HCT116 (cell line): ENCODE results near the gene NUFIP2. TPM values are rescaled to one million over a fixed set of nuclear protein-coding genes. Genes with fewer than 3 reads are reported as not detected.

Experiments used
- ATAC-seq: fragments of 200-7000 bp; cut with Tn5 transposase; 2 replicates; pipeline ENCODE4 v1.9.1; 2020; ENCODE audit warnings: mild to moderate bottlenecking, moderate library complexity
- BruUV-seq: library from RNA; stranded (reverse); fragments of 400-500 nt; replicated peaks from 2 replicates; lab custom pipeline; 2021; lab: Mats Ljungman, UMichigan
- CTCF ChIA-PET: fragments of 300-600 bp; sonication (Branson Sonifier 250); formaldehyde crosslinking; loops from one replicate; lab custom pipeline; 2021; ENCODE audit warnings: antibody characterized with exemption; lab: Charles Lee
- POLR2A ChIA-PET: fragments of 300-600, 350-600 bp; sonication (Branson Sonifier 250); formaldehyde crosslinking; loops from one replicate; lab custom pipeline; 2021; ENCODE audit warnings: antibody characterized with exemption; lab: Charles Lee
- RAD21 ChIA-PET, 2 experiments: fragments of 300-600 bp; sonication (Branson Sonifier 250); formaldehyde crosslinking; loops; one replicate each; lab custom pipeline; 2023; ENCODE audit warnings: low total read pairs in 2 of 2; ENCODE audit not compliant: uncharacterized antibody in 2 of 2, unreplicated experiment in 2 of 2, low non-redundant PET in 1 of 2; lab: Charles Lee
- DNase-seq: peaks from one replicate; pipeline ENCODE4 v3.0.0-alpha.2; 2010; ENCODE audit warnings: low read depth, low spot score
- H2AFZ ChIP-seq: fragments of 200-600 bp; shearing (Covaris generic), sonication (generic); 2 replicates; pipeline ENCODE4 v1.6.1; 2017; ENCODE audit warnings: low read depth, mixed run types, mixed read lengths, antibody characterized with exemption, low read length; ENCODE audit not compliant: poor library complexity, severe bottlenecking
- H3K27ac ChIP-seq: 2 replicates; pipeline ENCODE4 v1.5.1; 2012; ENCODE audit warnings: low read depth, low read length
- H3K27me3 ChIP-seq: fragments of 200-600 bp; sonication (generic); 2 replicates; pipeline ENCODE4 v1.6.1; 2016; ENCODE audit warnings: mixed run types, low read length, mixed read lengths; ENCODE audit not compliant: insufficient read depth
- H3K36me3 ChIP-seq, 2 experiments: fragments of 200-500 bp in 1 of 2; fragments of 200-600 bp in 1 of 2; sonication (Bioruptor generic) in 1 of 2; sonication (generic) in 1 of 2; 2 replicates each; pipeline versions ENCODE4 v1.5.1 to v1.6.1; 2014 to 2016; ENCODE audit warnings: low read length in 2 of 2, inconsistent platforms in 1 of 2, mixed read lengths in 1 of 2, mixed run types in 1 of 2; ENCODE audit not compliant: insufficient read depth in 2 of 2, control insufficient read depth in 1 of 2
- H3K4me1 ChIP-seq, 2 experiments: fragments of 200-600 bp in 1 of 2; sonication (generic) in 1 of 2; 2 replicates each; pipeline versions ENCODE4 v1.5.1 to v1.6.1; 2012 to 2017; ENCODE audit warnings: low read length in 2 of 2, inconsistent platforms in 1 of 2, mild to moderate bottlenecking in 1 of 2, mixed read lengths in 1 of 2, mixed run types in 1 of 2, moderate library complexity in 1 of 2; ENCODE audit not compliant: insufficient read depth in 2 of 2, control insufficient read depth in 1 of 2
- H3K4me2 ChIP-seq: fragments of 200-600 bp; sonication (generic); 2 replicates; pipeline ENCODE4 v1.6.1; 2017; ENCODE audit warnings: mixed run types, low read length, mixed read lengths
- H3K4me3 ChIP-seq, 2 experiments: fragments of 200-600 bp in 1 of 2; sonication (generic) in 1 of 2; replicated peaks in 1 of 2; 2 replicates each; pipeline ENCODE4 v1.5.1; 2011 to 2016; ENCODE audit warnings: low read length in 2 of 2, control low read depth in 1 of 2, low read depth in 1 of 2, mild to moderate bottlenecking in 1 of 2, mixed read lengths in 1 of 2, mixed run types in 1 of 2
- H3K79me2 ChIP-seq: fragments of 200-600 bp; sonication (generic); 2 replicates; pipeline ENCODE4 v1.6.1; 2017; ENCODE audit warnings: mild to moderate bottlenecking, mixed run types, low read length, moderate library complexity, mixed read lengths; ENCODE audit not compliant: insufficient read depth
- H3K9ac ChIP-seq: fragments of 200-600 bp; sonication (generic); 2 replicates; pipeline ENCODE4 v1.6.1; 2016; ENCODE audit warnings: low read length, mixed read lengths
- H3K9me2 ChIP-seq: fragments of 200-600 bp; sonication (generic), shearing (Covaris generic); 2 replicates; pipeline ENCODE4 v1.6.1; 2017; ENCODE audit warnings: mixed run types, mild to moderate bottlenecking, moderate library complexity; ENCODE audit not compliant: insufficient read depth
- H3K9me3 ChIP-seq, 2 experiments: fragments of 200-500 bp in 1 of 2; fragments of 200-600 bp in 1 of 2; sonication (Bioruptor generic) in 1 of 2; sonication (generic) in 1 of 2; 2 replicates each; pipeline ENCODE4 v1.6.1; 2014 to 2017; ENCODE audit warnings: low read length in 2 of 2, mixed read lengths in 2 of 2, inconsistent platforms in 1 of 2, low read depth in 1 of 2, mild to moderate bottlenecking in 1 of 2, mixed run types in 1 of 2, moderate library complexity in 1 of 2; ENCODE audit not compliant: control insufficient read depth in 1 of 2, insufficient read depth in 1 of 2
- H4K20me1 ChIP-seq: fragments of 200-600 bp; sonication (generic), shearing (Covaris generic); 2 replicates; pipeline ENCODE4 v1.6.1; 2017; ENCODE audit warnings: mixed run types, mild to moderate bottlenecking, moderate library complexity; ENCODE audit not compliant: insufficient read depth
- ELF1 ChIP-seq: IDR thresholded peaks from 2 replicates; pipeline ENCODE4 v1.6.1; 2012; ENCODE audit warnings: low read depth, borderline replicate concordance
- EZH2 ChIP-seq: fragments of 200-600 bp; sonication (generic); IDR thresholded peaks from 2 replicates; pipeline ENCODE4 v1.6.1; 2017; ENCODE audit warnings: antibody characterized with exemption, mixed run types
- EZH2phosphoT487 ChIP-seq: fragments of 200-600 bp; IDR thresholded peaks from 2 replicates; pipeline ENCODE4 v1.6.1; 2018; ENCODE audit warnings: antibody characterized with exemption, borderline replicate concordance
- FOSL1 ChIP-seq: IDR thresholded peaks from 2 replicates; pipeline ENCODE4 v1.6.1; 2012; ENCODE audit warnings: low read depth
- JUND ChIP-seq: IDR thresholded peaks from 2 replicates; pipeline ENCODE4 v1.6.1; 2012
- MAX ChIP-seq: IDR thresholded peaks from 2 replicates; pipeline ENCODE4 v1.6.1; 2012
- POLR2A ChIP-seq: IDR thresholded peaks from 2 replicates; pipeline ENCODE4 v1.7.0; 2011; ENCODE audit warnings: borderline replicate concordance; ENCODE audit not compliant: insufficient read depth, insufficient read length; ENCODE audit errors: extremely low read depth
- POLR2AphosphoS5 ChIP-seq: IDR thresholded peaks from 2 replicates; pipeline ENCODE4 v1.6.1; 2011; ENCODE audit warnings: mild to moderate bottlenecking, low read depth, low read length, moderate library complexity
- RAD21 ChIP-seq: IDR thresholded peaks from 2 replicates; pipeline ENCODE4 v1.6.1; 2012; ENCODE audit warnings: low read depth, mild to moderate bottlenecking
- REST ChIP-seq: IDR thresholded peaks from 2 replicates; pipeline ENCODE4 v1.6.1; 2012; ENCODE audit warnings: low read depth
- SIN3A ChIP-seq: IDR thresholded peaks from 2 replicates; pipeline ENCODE4 v1.6.1; 2012; ENCODE audit warnings: low read depth
- SP1 ChIP-seq: IDR thresholded peaks from 2 replicates; pipeline ENCODE4 v1.6.1; 2012; ENCODE audit warnings: low read depth
- SRF ChIP-seq: IDR thresholded peaks from 2 replicates; pipeline ENCODE4 v1.6.1; 2012; ENCODE audit warnings: low read depth
- YY1 ChIP-seq: IDR thresholded peaks from 2 replicates; pipeline ENCODE4 v1.6.1; 2011; ENCODE audit warnings: low read length, low read depth, moderate library complexity, mild to moderate bottlenecking; ENCODE audit not compliant: insufficient replicate concordance; ENCODE audit errors: extremely low read depth
- ZBTB33 ChIP-seq: IDR thresholded peaks from 2 replicates; pipeline ENCODE4 v1.6.1; 2011; ENCODE audit warnings: mild to moderate bottlenecking, low read length, moderate library complexity; ENCODE audit not compliant: insufficient replicate concordance; ENCODE audit errors: extremely low read depth
- ZFX ChIP-seq: fragments of 450-650 bp; IDR thresholded peaks from 2 replicates; pipeline ENCODE4 v1.6.1; 2017
- intact Hi-C: fragments of 100-400 bp; cut with micrococcal nuclease; formaldehyde crosslinking; loops from 2 replicates; pipeline ENCODE4 v1.10.0; 2022
- total RNA-seq: library from RNA; stranded (reverse); gene quantifications from one replicate; pipeline ENCODE4 v1.2.1, GENCODE V29; 2021; ENCODE audit not compliant: unreplicated experiment

The NUFIP2 gene
- total RNA-seq, 1 experiment from 2014 or later: 66.5 TPM

DNA sequence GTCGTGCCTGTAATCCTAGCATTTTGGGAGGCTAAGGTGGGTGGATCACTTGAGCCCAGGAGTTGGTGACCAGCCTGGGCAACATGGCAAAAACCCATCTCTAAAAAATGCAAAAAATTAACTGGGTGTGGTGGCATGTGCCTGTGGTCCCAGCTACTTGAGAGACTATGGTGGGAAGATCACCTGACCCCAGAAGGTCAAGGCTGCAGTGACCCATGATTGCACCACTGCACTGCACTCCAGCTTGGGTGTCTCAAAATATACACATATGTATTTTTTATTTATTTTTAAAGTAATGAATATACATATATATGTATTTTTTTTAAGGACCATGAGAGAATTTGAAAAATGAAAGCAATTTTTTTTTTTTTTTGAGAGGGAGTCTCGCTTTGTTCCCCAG, 5.1 kb upstream of the NUFIP2 start:
- ATAC-seq (no peak), DNase-seq (no peak)
- Histone ChIP-seq H2AFZ (no peak overlapping the region), H3K4me2 (no peak overlapping the region), H3K9me2 (no peaks in the 10 kb centered on the region), H3K4me1 (peaks cover 4 to 8% of the 10 kb centered on the region in 2 experiments; a peak in 2 of 4 replicates), H3K36me3 (no peaks in the 10 kb centered on the region), H3K9ac (no peak overlapping the region), H4K20me1 (no peaks in the 10 kb centered on the region), H3K27ac (no peak overlapping the region), H3K4me3 (no peak overlapping the region), H3K79me2 (no peaks in the 10 kb centered on the region), H3K9me3 (no peaks in the 10 kb centered on the region), H3K27me3 (no peaks in the 10 kb centered on the region)
- RAD21 ChIA-PET: no interaction called here
- BruUV-seq: no TSS peak
- POLR2A ChIA-PET: no interaction called here
- CTCF ChIA-PET: no interaction called here
- intact Hi-C loops: no loop called here
- TF ChIP-seq ZFX (no peak), MAX (no peak), ELF1 (no peak), SIN3A (no peak), POLR2A (no peak), SRF (no peak), EZH2phosphoT487 (no peak), YY1 (no peak), POLR2AphosphoS5 (no peak)

DNA sequence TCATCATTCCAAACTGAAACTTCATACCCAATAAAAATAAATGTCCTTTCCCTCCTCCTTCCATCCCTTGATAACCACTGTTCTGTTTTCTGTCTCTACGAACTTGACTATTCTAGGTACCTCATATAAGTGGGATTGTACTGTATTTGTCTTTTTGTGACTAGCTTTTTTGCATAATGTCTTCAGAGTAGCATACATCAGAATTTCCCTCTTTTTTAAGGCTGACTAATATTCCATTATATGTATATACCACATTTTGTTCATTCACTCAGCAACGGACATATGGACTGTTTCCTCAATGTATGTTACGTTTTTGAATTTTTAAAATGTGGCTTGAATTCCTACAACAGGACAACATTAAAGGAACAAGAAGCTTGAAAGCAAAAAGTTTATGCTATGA, 1.5 kb upstream of the NUFIP2 start:
- H3K4me3 ChIP-seq: no peak overlapping the region
- intact Hi-C loops: no loop called here
- peaks cover 34% of the 10 kb centered on the region for H3K79me2 ChIP-seq
- H2AFZ ChIP-seq: no peak overlapping the region
- DNase-seq: no peak
- H3K27me3 ChIP-seq: no peaks in the 10 kb centered on the region
- peaks cover 11 to 19% of the 10 kb centered on the region in 2 experiments; a peak in 3 of 4 replicates for H3K4me1 ChIP-seq
- H3K9me2 ChIP-seq: no peaks in the 10 kb centered on the region
- BruUV-seq: no TSS peak
- 0 out of 4 replicates have a peak, but pooled peaks cover 0 to under 1% of the 10 kb centered on the region in 2 experiments for H3K36me3 ChIP-seq
- ChIA-PET RAD21 (no interaction called here), POLR2A (no interaction called here), CTCF (no interaction called here)
- no peak for ATAC-seq
- no peak overlapping the region for H3K27ac ChIP-seq
- H3K4me2 ChIP-seq: no peak overlapping the region
- no peaks in the 10 kb centered on the region for H3K9me3 ChIP-seq
- H4K20me1 ChIP-seq: peaks cover 10% of the 10 kb centered on the region; the same call in 1 of the 2 replicates
- no peak overlapping the region for H3K9ac ChIP-seq
- TF ChIP-seq YY1 (no peak), ELF1 (no peak), EZH2 (no peak), RAD21 (no peak), ZFX (no peak), POLR2A (no peak), FOSL1 (no peak), SP1 (no peak), REST (no peak), SIN3A (no peak), EZH2phosphoT487 (no peak), ZBTB33 (no peak), SRF (no peak), JUND (no peak), POLR2AphosphoS5 (no peak)
